GM11168 (cell line): ENCODE measurements around the gene ANKRD11.
"Not testable (repeated sequence)": the region's sequence is repeated elsewhere in the genome, so short reads cannot be mapped to it uniquely, and the experiment has no call there.

Experiments used
- in situ Hi-C: fragments of 300-500 bp; cut with MboI; formaldehyde crosslinking; loops from one replicate; pipeline ENCODE4 v1.12.0; 2022; ENCODE audit warnings: low sequenced_read_pairs; ENCODE audit not compliant: unreplicated experiment

Gene ANKRD11

GRCh38 chr16:89484923-89485679, 5.3 kb downstream of the ANKRD11 start:
- in situ Hi-C loops = loop anchor here (5.0 to 10.0 kb wide), 2 partner anchors 38 to 150 kb away; no protein-coding TSS in a partner anchor

GRCh38 chr16:89484041-89484501, 6.3 kb downstream of the ANKRD11 start:
- in situ Hi-C loops = loop anchor here (5.0 to 10.0 kb wide), 2 partner anchors 37 to 149 kb away; no protein-coding TSS in a partner anchor

DNA sequence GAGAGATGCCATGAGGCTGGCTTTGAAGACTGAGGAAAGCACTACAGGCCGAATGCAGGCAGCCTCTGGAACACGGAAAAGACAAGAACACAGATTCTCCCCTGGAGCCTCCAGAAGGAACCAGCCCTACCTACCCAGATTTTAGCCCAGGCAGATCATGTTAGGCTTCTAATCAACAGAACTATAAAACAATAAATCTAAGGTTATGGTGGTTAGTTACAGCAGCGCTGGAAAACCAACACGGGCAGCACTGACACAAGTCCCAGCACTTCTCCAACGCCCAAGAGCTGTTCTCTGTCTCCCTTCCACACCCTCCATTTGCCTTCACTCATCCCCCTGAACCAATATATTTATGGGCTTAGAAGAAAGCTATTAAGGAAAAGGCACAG, 7.5 kb downstream of the ANKRD11 start:
- in situ Hi-C loops = loop anchor here (5.0 to 10.0 kb wide), 2 partner anchors 36 to 148 kb away; no protein-coding TSS in a partner anchor

DNA sequence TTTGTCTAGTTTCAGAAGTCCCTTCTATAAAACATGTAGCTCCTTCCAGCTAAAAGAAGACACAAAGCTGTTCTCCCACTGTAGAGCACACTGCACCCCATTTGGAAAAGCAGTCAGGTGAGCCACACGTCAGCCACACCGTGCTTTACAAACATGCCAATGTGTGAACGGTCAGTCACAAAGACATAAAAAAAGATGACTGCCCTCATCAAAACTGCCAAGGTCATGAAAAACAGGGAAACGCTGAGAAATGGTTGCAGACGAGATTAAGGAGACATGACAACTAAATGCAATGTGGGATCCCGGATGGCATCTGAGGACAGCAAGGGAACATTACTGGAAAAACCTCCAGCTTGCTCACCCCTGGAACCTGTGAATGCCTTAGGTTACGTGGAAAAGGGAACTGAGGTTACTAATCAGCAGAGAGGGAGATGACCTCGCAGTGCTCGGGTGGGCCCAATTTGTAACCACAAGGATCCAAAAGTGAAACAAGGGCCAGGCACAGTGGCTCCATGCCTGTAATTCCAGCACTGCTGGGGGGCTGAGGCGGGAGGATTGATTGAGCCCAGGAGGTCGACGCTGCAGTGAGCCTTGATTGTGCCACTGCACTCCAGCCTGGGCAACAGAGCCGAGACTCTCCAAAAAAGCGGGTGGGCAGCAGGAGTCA, 8.1 kb downstream of the ANKRD11 start:
- in situ Hi-C loops = loop anchor here (5.0 to 10.0 kb wide), 2 partner anchors 35 to 147 kb away; no protein-coding TSS in a partner anchor

DNA sequence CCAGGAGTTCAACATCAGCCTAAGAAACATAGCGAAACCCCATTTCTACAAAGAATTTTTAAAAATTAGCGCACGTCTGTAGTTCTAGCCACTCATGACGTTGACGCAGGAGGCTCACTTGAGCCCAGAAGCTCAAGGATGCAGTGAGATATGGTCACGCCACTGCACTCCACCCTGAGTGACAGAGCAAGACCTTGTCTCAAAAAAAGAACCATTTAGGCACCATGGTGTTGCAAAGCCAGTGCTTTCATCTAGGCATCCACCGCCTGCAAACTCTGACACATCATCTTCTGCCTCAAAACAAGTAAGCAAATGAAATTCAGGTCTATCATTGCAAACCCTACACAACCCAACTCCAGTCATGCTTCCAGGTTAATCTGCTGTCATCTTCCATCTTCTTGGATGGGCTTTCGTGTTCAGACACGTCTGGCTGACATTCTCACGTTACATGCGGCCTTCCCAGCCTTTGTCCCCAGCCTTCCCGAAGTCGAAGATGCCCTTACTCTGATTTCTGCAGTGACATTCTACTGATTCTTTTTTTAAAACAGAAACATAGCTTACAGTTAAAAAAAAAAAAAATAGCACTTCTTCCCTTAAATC, 8.9 kb downstream of the ANKRD11 start:
- in situ Hi-C loops = loop anchor here (5.0 to 10.0 kb wide), 2 partner anchors 34 to 147 kb away; no protein-coding TSS in a partner anchor

- in situ Hi-C loops = no loop called here
Measured at GRCh38 chr16:89478576-89479221, 11.7 kb downstream of the ANKRD11 start.

- in situ Hi-C loops = no loop called here
Measured at GRCh38 chr16:89476811-89477261, 13.5 kb downstream of the ANKRD11 start.

DNA sequence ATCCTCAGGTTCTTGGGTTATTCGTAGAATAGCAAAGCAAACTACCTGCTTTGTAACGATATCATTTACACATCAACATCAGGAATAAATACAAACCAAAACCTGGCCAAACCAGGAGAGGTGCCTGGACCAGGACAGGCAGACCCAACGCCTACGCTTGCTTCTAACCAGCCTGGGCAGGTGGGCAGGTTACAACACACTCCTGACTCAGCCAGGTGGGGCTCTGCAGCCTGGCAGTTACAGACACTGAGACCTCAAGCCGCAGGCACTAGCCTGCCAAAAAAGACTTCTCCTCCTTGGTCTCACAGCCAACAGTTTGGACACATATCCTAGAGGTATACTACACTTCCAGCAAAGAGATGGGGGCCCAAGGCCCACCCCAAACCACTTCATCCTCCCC, 14.0 kb downstream of the ANKRD11 start:
- in situ Hi-C loops = no loop called here

GRCh38 chr16:89475144-89475543, 15.2 kb downstream of the ANKRD11 start:
- in situ Hi-C loops = no loop called here

GRCh38 chr16:89473791-89474414, 16.5 kb downstream of the ANKRD11 start:
- in situ Hi-C loops = no loop called here

DNA sequence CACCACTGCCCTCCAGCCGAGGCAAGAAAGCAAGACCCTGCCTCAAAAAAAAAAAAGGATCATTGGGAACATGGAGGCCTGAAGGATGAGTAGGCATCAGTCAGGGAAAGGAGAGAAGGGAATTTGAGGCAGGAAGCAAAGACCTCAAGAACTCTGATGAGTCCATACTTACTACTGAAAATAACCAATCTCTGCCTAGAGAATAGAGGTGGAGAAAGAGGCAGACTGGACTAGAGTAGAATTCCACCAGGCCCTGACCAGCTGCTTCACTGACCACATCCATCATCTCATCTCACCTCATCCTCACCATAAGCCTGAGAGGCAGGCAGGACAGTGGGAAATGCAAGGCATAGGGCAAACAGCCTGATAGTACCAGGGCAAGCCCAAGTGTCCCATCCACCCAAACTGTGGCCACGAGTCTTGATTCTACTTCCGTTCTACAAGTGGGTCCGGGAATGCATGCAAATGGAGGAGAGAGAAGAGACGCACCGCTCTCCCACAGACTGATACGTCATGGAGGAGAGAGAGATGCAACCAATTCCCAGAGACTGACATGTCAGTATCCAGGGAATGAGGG, 17.1 kb downstream of the ANKRD11 start:
- in situ Hi-C loops = no loop called here

DNA sequence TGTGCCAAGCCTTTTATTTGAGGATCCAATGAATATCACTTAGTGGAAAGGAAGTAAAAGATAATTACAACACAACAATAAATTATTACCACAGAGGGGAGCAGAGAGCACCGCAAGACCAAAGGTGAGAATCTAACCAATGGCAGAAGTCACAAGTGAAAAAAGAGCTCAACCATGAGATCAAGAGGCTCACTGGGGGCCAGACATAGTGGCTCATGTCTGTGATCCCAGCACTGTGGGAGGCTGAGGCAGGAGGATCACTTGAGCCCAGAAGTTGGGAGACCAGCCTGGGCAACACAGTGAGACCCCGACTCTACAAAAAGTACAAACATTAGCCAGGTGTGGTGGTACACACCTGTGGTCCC, 17.7 kb downstream of the ANKRD11 start:
- in situ Hi-C loops = no loop called here

DNA sequence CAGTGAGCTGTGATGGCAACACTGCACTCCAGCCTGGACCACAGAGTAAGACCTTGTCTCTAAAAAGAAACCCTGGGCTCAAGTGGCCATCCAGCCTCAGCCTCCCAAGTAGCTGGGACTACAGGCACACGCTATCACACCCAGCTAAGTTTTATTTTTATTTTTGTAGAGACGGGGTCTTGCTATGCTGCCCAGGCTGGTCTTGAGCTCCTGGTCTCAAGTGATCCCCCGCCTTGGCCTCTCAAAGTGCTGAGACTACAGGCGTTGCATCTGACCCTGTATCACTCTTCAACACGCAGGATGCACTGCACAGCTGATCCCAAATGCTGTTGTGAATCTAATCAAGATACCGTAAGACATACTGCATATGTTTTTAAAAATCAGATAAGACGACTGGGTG, 23.0 kb downstream of the ANKRD11 start:
- in situ Hi-C loops = no loop called here

DNA sequence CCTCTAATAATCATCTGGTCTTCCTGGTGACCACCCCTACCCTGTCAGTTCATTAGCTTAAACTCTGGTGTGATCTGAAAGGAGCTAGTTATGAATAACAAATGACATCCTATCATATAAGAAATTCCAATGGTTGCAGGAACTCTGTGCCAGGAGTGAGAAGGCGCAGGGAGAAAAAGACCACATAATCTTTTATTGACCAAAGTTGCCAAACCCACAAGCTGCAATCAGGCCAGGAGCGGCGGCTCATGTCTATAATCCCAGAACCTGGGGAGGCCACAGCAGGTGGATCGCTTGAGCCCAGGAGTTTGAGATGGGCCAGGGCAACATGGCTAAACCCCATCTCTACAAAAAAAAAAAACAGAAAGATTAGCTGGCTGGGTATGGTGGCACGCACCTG, 23.4 kb downstream of the ANKRD11 start:
- in situ Hi-C loops = no loop called here

DNA sequence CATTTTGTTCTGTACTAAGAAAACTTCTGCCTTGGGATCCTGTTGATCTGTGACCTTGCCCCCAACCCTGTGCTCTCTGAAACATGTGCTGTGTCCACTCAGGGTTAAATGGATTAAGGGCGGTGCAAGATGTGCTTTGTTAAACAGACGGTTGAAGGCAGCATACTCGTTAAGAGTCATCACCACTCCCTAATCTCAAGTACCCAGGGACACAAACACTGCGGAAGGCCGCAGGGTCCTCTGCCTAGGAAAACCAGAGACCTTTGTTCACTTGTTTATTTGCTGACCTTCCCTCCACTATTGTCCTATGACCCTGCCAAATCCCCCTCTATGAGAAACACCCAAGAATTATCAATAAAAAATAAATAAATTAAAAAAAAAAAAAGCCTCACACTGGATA, 27.0 kb downstream of the ANKRD11 start:
- in situ Hi-C loops = not testable (repeated sequence)

- in situ Hi-C loops = not testable (repeated sequence)
Measured at GRCh38 chr16:89462639-89463038, 27.7 kb downstream of the ANKRD11 start.

GRCh38 chr16:89461890-89462289, 28.5 kb downstream of the ANKRD11 start:
- in situ Hi-C loops = not testable (repeated sequence)

DNA sequence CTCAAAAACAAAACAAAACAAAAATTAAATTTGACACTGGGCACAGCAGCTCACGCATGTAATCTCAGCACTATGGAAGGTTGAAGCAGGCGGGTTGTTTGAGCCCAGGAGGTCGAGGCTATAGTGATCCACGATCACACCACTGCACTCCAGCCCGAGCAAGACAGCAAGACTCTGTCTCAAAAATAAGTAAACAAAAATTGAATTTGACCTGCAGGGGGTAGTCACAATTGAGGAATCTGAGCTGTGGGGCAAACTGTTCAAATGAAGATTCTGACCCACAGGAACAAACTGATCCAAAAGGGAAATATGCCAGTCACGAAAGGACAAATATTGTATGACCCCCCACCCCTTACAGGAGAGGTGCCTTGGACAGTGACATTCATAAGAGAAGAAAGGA, 29.8 kb downstream of the ANKRD11 start:
- in situ Hi-C loops = no loop called here

DNA sequence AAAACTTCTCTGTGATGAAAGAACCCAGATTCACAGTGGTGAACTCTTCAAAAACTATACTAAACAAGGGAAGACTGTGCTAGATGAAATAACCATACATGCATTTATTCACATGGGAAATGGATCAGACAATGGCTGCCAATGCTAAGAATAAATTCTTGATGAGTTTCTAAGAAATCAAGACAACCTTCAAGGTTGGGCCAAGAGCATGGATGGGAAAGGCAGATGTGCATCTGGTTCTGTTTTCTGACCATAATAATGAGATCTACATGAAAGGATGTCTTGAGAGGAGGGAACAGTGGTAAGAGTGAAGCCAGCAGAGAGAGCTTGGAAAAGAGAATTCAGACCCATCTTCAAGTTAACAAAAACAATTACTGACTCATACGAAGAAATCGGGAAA, 31.4 kb downstream of the ANKRD11 start:
- in situ Hi-C loops = no loop called here

GRCh38 chr16:89458551-89458950, 31.8 kb downstream of the ANKRD11 start:
- in situ Hi-C loops = no loop called here
